ENCODE data around the gene CCNH. TPM values are rescaled to one million over a fixed set of nuclear protein-coding genes. Genes with fewer than 3 reads are reported as not detected.

Gene CCNH
- polyA plus RNA-seq, 2 donors, result 24.1 TPM

- Histone ChIP-seq H3K36me3 (ENCODE audit: control insufficient read depth in 2 of 2, insufficient read depth in 2 of 2, low read length in 1 of 2) (peaks cover 0 to 3% of the 10 kb centered on the region in 2 donors), H3K9me3 (ENCODE audit: control insufficient read depth in 2 of 2, insufficient read depth in 1 of 2, low read depth in 1 of 2, low read length in 1 of 2) (no peaks in the 10 kb centered on the region), H3K4me1 (ENCODE audit: control insufficient read depth in 2 of 2, insufficient read depth in 2 of 2, low read length in 1 of 2) (no peaks in the 10 kb centered on the region), H3K4me3 (ENCODE audit: low read depth in 1 of 2, low read length in 2 of 2) (no peak overlapping the region), H3K27ac (ENCODE audit: low read depth in 2 of 2, low read length in 1 of 2) (no peak overlapping the region), H3K27me3 (ENCODE audit: control insufficient read depth in 1 of 2, insufficient read depth in 2 of 2, low read length in 2 of 2) (no peaks in the 10 kb centered on the region)
- WGBS, 2 donors, result 78 to 89% methylated on average over 2 of the region's 2 CpGs
These were observed 40.0 kb downstream of the CCNH start for GRCh38 chr5:87372705-87373104.

GRCh38 chr5:87369431-87369830 lies 43.3 kb downstream of the CCNH start:
- H3K27ac ChIP-seq (ENCODE audit: low read depth in 2 of 2, low read length in 1 of 2), result no peak overlapping the region
- H3K9me3 ChIP-seq (ENCODE audit: control insufficient read depth in 2 of 2, insufficient read depth in 1 of 2, low read depth in 1 of 2, low read length in 1 of 2), result no peaks in the 10 kb centered on the region
- no peak overlapping the region for H3K4me3 ChIP-seq (ENCODE audit: low read depth in 1 of 2, low read length in 2 of 2)
- no peaks in the 10 kb centered on the region for H3K27me3 ChIP-seq (ENCODE audit: control insufficient read depth in 1 of 2, insufficient read depth in 2 of 2, low read length in 2 of 2)
- peaks cover 0 to 3% of the 10 kb centered on the region in 2 donors for H3K36me3 ChIP-seq (ENCODE audit: control insufficient read depth in 2 of 2, insufficient read depth in 2 of 2, low read length in 1 of 2)
- H3K4me1 ChIP-seq (ENCODE audit: control insufficient read depth in 2 of 2, insufficient read depth in 2 of 2, low read length in 1 of 2), result no peaks in the 10 kb centered on the region

GRCh38 chr5:87368601-87369000 lies 44.1 kb downstream of the CCNH start:
- H3K4me3 ChIP-seq (ENCODE audit: low read depth in 1 of 2, low read length in 2 of 2), result no peak overlapping the region
- no peak overlapping the region for H3K27ac ChIP-seq (ENCODE audit: low read depth in 2 of 2, low read length in 1 of 2)
- peaks cover 0 to 3% of the 10 kb centered on the region in 2 donors for H3K36me3 ChIP-seq (ENCODE audit: control insufficient read depth in 2 of 2, insufficient read depth in 2 of 2, low read length in 1 of 2)
- no peaks in the 10 kb centered on the region for H3K9me3 ChIP-seq (ENCODE audit: control insufficient read depth in 2 of 2, insufficient read depth in 1 of 2, low read depth in 1 of 2, low read length in 1 of 2)
- no peaks in the 10 kb centered on the region for H3K4me1 ChIP-seq (ENCODE audit: control insufficient read depth in 2 of 2, insufficient read depth in 2 of 2, low read length in 1 of 2)
- no peaks in the 10 kb centered on the region for H3K27me3 ChIP-seq (ENCODE audit: control insufficient read depth in 1 of 2, insufficient read depth in 2 of 2, low read length in 2 of 2)
- 88 to 98% methylated on average over 3 of the region's 3 CpGs for WGBS, 2 donors

- no peaks in the 10 kb centered on the region for H3K4me1 ChIP-seq (ENCODE audit: control insufficient read depth in 2 of 2, insufficient read depth in 2 of 2, low read length in 1 of 2)
- no peaks in the 10 kb centered on the region for H3K27me3 ChIP-seq (ENCODE audit: control insufficient read depth in 1 of 2, insufficient read depth in 2 of 2, low read length in 2 of 2)
- H3K27ac ChIP-seq (ENCODE audit: low read depth in 2 of 2, low read length in 1 of 2), result no peak overlapping the region
- no peak overlapping the region for H3K4me3 ChIP-seq (ENCODE audit: low read depth in 1 of 2, low read length in 2 of 2)
- H3K9me3 ChIP-seq (ENCODE audit: control insufficient read depth in 2 of 2, insufficient read depth in 1 of 2, low read depth in 1 of 2, low read length in 1 of 2), result no peaks in the 10 kb centered on the region
- WGBS, 2 donors, result 73 to 91% methylated on average over 2 of the region's 2 CpGs
- H3K36me3 ChIP-seq (ENCODE audit: control insufficient read depth in 2 of 2, insufficient read depth in 2 of 2, low read length in 1 of 2), result peaks cover 0 to 3% of the 10 kb centered on the region in 2 donors
These were observed 45.5 kb downstream of the CCNH start for GRCh38 chr5:87367243-87367642.

GRCh38 chr5:87361536-87362213 lies 51.1 kb downstream of the CCNH start:
- Histone ChIP-seq H3K9me3 (ENCODE audit: control insufficient read depth in 2 of 2, insufficient read depth in 1 of 2, low read depth in 1 of 2, low read length in 1 of 2) (no peaks in the 10 kb centered on the region), H3K4me1 (ENCODE audit: control insufficient read depth in 2 of 2, insufficient read depth in 2 of 2, low read length in 1 of 2) (no peaks in the 10 kb centered on the region), H3K4me3 (ENCODE audit: low read depth in 1 of 2, low read length in 2 of 2) (no peak overlapping the region), H3K27me3 (ENCODE audit: control insufficient read depth in 1 of 2, insufficient read depth in 2 of 2, low read length in 2 of 2) (no peaks in the 10 kb centered on the region), H3K36me3 (ENCODE audit: control insufficient read depth in 2 of 2, insufficient read depth in 2 of 2, low read length in 1 of 2) (peaks cover 0 to 3% of the 10 kb centered on the region in 2 donors), H3K27ac (ENCODE audit: low read depth in 2 of 2, low read length in 1 of 2) (no peak overlapping the region)
- WGBS, 2 donors, result 93 to 96% methylated on average over 1 of the region's 1 CpG

- H3K27ac ChIP-seq (ENCODE audit: low read depth in 2 of 2, low read length in 1 of 2), result no peak overlapping the region
- H3K4me3 ChIP-seq (ENCODE audit: low read depth in 1 of 2, low read length in 2 of 2), result no peak overlapping the region
- peaks cover 0 to 3% of the 10 kb centered on the region in 2 donors for H3K36me3 ChIP-seq (ENCODE audit: control insufficient read depth in 2 of 2, insufficient read depth in 2 of 2, low read length in 1 of 2)
- H3K27me3 ChIP-seq (ENCODE audit: control insufficient read depth in 1 of 2, insufficient read depth in 2 of 2, low read length in 2 of 2), result no peaks in the 10 kb centered on the region
- no peaks in the 10 kb centered on the region for H3K9me3 ChIP-seq (ENCODE audit: control insufficient read depth in 2 of 2, insufficient read depth in 1 of 2, low read depth in 1 of 2, low read length in 1 of 2)
- 88 to 90% methylated on average over 2 of the region's 2 CpGs for WGBS, 2 donors
- H3K4me1 ChIP-seq (ENCODE audit: control insufficient read depth in 2 of 2, insufficient read depth in 2 of 2, low read length in 1 of 2), result no peaks in the 10 kb centered on the region
These were observed 51.7 kb downstream of the CCNH start for GRCh38 chr5:87361031-87361445.

GRCh38 chr5:87360132-87360531 lies 52.6 kb downstream of the CCNH start:
- Histone ChIP-seq H3K36me3 (ENCODE audit: control insufficient read depth in 2 of 2, insufficient read depth in 2 of 2, low read length in 1 of 2) (peaks cover 0 to 3% of the 10 kb centered on the region in 2 donors), H3K4me3 (ENCODE audit: low read depth in 1 of 2, low read length in 2 of 2) (no peak overlapping the region), H3K9me3 (ENCODE audit: control insufficient read depth in 2 of 2, insufficient read depth in 1 of 2, low read depth in 1 of 2, low read length in 1 of 2) (no peaks in the 10 kb centered on the region), H3K27ac (ENCODE audit: low read depth in 2 of 2, low read length in 1 of 2) (no peak overlapping the region), H3K4me1 (ENCODE audit: control insufficient read depth in 2 of 2, insufficient read depth in 2 of 2, low read length in 1 of 2) (no peaks in the 10 kb centered on the region), H3K27me3 (ENCODE audit: control insufficient read depth in 1 of 2, insufficient read depth in 2 of 2, low read length in 2 of 2) (no peaks in the 10 kb centered on the region)
- whole genome bisulfite sequencing, 2 donors, result 89 to 99% methylated on average over 11 of the region's 11 CpGs

GRCh38 chr5:87359106-87359505 lies 53.6 kb downstream of the CCNH start:
- 94 to 95% methylated on average over 2 of the region's 2 CpGs for WGBS, 2 donors

GRCh38 chr5:87354496-87354895 lies 58.2 kb downstream of the CCNH start:
- H3K4me3 ChIP-seq (ENCODE audit: low read depth in 1 of 2, low read length in 2 of 2), result no peak overlapping the region
- H3K27ac ChIP-seq (ENCODE audit: low read depth in 2 of 2, low read length in 1 of 2), result no peak overlapping the region
- 94 to 96% methylated on average over 1 of the region's 1 CpG for WGBS, 2 donors
- H3K4me1 ChIP-seq (ENCODE audit: control insufficient read depth in 2 of 2, insufficient read depth in 2 of 2, low read length in 1 of 2), result no peaks in the 10 kb centered on the region
- H3K36me3 ChIP-seq (ENCODE audit: control insufficient read depth in 2 of 2, insufficient read depth in 2 of 2, low read length in 1 of 2), result no peaks in the 10 kb centered on the region
- H3K27me3 ChIP-seq (ENCODE audit: control insufficient read depth in 1 of 2, insufficient read depth in 2 of 2, low read length in 2 of 2), result no peaks in the 10 kb centered on the region
- H3K9me3 ChIP-seq (ENCODE audit: control insufficient read depth in 2 of 2, insufficient read depth in 1 of 2, low read depth in 1 of 2, low read length in 1 of 2), result no peaks in the 10 kb centered on the region

More at GRCh38 chr5:87359106-87359505, 53.6 kb downstream of the CCNH start:
- no peak overlapping the region for H3K27ac ChIP-seq (ENCODE audit: low read depth in 2 of 2, low read length in 1 of 2)
- no peaks in the 10 kb centered on the region for H3K27me3 ChIP-seq (ENCODE audit: control insufficient read depth in 1 of 2, insufficient read depth in 2 of 2, low read length in 2 of 2)
- H3K36me3 ChIP-seq (ENCODE audit: control insufficient read depth in 2 of 2, insufficient read depth in 2 of 2, low read length in 1 of 2), result no peaks in the 10 kb centered on the region
- H3K4me3 ChIP-seq (ENCODE audit: low read depth in 1 of 2, low read length in 2 of 2), result no peak overlapping the region
- no peaks in the 10 kb centered on the region for H3K4me1 ChIP-seq (ENCODE audit: control insufficient read depth in 2 of 2, insufficient read depth in 2 of 2, low read length in 1 of 2)
- H3K9me3 ChIP-seq (ENCODE audit: control insufficient read depth in 2 of 2, insufficient read depth in 1 of 2, low read depth in 1 of 2, low read length in 1 of 2), result no peaks in the 10 kb centered on the region

GRCh38 chr5:87347841-87348240 lies 64.9 kb downstream of the CCNH start:
- no peak overlapping the region for H3K27ac ChIP-seq (ENCODE audit: low read depth in 2 of 2, low read length in 1 of 2)
- no peaks in the 10 kb centered on the region for H3K27me3 ChIP-seq (ENCODE audit: control insufficient read depth in 1 of 2, insufficient read depth in 2 of 2, low read length in 2 of 2)
- no peak overlapping the region for H3K4me3 ChIP-seq (ENCODE audit: low read depth in 1 of 2, low read length in 2 of 2)
- no peaks in the 10 kb centered on the region for H3K36me3 ChIP-seq (ENCODE audit: control insufficient read depth in 2 of 2, insufficient read depth in 2 of 2, low read length in 1 of 2)
- H3K4me1 ChIP-seq (ENCODE audit: control insufficient read depth in 2 of 2, insufficient read depth in 2 of 2, low read length in 1 of 2), result no peaks in the 10 kb centered on the region
- H3K9me3 ChIP-seq (ENCODE audit: control insufficient read depth in 2 of 2, insufficient read depth in 1 of 2, low read depth in 1 of 2, low read length in 1 of 2), result no peaks in the 10 kb centered on the region
